GM19372 (cell line): ENCODE data around the gene DNAAF9.

ENCODE experiments used
- ATAC-seq: cut with Tn5 transposase; IDR thresholded peaks from one replicate; pipeline ENCODE4 v1.9.1; 2021; ENCODE audit warnings: mild to moderate bottlenecking, low read depth, moderate library complexity; ENCODE audit not compliant: unreplicated experiment

DNAAF9 gene

GRCh38 chr20:3378138-3378537 is 29.3 kb downstream of the DNAAF9 start:
- no peak for ATAC-seq

GRCh38 chr20:3377644-3378043 is 29.8 kb downstream of the DNAAF9 start:
- ATAC-seq: no peak

- no peak for ATAC-seq
Observed at GRCh38 chr20:3374296-3374695, 33.2 kb downstream of the DNAAF9 start.

- no peak for ATAC-seq
Observed at GRCh38 chr20:3371754-3372153, 35.7 kb downstream of the DNAAF9 start.

- no peak for ATAC-seq
Observed at GRCh38 chr20:3367089-3367488, 40.4 kb downstream of the DNAAF9 start.

- no peak for ATAC-seq
Observed at GRCh38 chr20:3364323-3365013, 43.0 kb downstream of the DNAAF9 start.

GRCh38 chr20:3360752-3361151 is 46.7 kb downstream of the DNAAF9 start:
- ATAC-seq: no peak

- no peak for ATAC-seq
Observed at GRCh38 chr20:3358676-3359340, 48.7 kb downstream of the DNAAF9 start.
